WERI-Rb-1 (cell line): ENCODE data around the gene FOXI1.

Experiments
- DNase-seq: peaks from one replicate; pipeline ENCODE4 v3.0.0-alpha.2; 2020
- H3K27ac ChIP-seq: fragments of 250-450 bp; sonication (Bioruptor Pico); 2 replicates; pipeline ENCODE4 v1.5.1; 2020; ENCODE audit warnings: mild to moderate bottlenecking, moderate library complexity
- H3K27me3 ChIP-seq: fragments of 250-450 bp; sonication (Bioruptor Pico); 2 replicates; pipeline ENCODE4 v1.5.1; 2021; ENCODE audit warnings: mild to moderate bottlenecking, low read depth, moderate library complexity; ENCODE audit not compliant: insufficient read depth, severe bottlenecking
- H3K36me3 ChIP-seq: fragments of 250-450 bp; sonication (Bioruptor Pico); 2 replicates; pipeline ENCODE4 v1.5.1; 2020; ENCODE audit warnings: mild to moderate bottlenecking, moderate library complexity
- H3K4me3 ChIP-seq: 2 replicates; pipeline ENCODE4 v1.5.1; 2011; ENCODE audit warnings: low read depth, mild to moderate bottlenecking, control low read depth, low read length
- H3K9me3 ChIP-seq: fragments of 250-450 bp; sonication (Bioruptor Pico); 2 replicates; pipeline ENCODE4 v1.5.1; 2021; ENCODE audit warnings: mild to moderate bottlenecking, moderate library complexity; ENCODE audit not compliant: severe bottlenecking
- TF ChIP-seq, protein P1 (sequence below): IDR thresholded peaks from 2 replicates; pipeline ENCODE4 v1.5.1; 2011; ENCODE audit warnings: low read depth, mild to moderate bottlenecking, control low read depth, inconsistent platforms, low read length

Gene FOXI1

DNA sequence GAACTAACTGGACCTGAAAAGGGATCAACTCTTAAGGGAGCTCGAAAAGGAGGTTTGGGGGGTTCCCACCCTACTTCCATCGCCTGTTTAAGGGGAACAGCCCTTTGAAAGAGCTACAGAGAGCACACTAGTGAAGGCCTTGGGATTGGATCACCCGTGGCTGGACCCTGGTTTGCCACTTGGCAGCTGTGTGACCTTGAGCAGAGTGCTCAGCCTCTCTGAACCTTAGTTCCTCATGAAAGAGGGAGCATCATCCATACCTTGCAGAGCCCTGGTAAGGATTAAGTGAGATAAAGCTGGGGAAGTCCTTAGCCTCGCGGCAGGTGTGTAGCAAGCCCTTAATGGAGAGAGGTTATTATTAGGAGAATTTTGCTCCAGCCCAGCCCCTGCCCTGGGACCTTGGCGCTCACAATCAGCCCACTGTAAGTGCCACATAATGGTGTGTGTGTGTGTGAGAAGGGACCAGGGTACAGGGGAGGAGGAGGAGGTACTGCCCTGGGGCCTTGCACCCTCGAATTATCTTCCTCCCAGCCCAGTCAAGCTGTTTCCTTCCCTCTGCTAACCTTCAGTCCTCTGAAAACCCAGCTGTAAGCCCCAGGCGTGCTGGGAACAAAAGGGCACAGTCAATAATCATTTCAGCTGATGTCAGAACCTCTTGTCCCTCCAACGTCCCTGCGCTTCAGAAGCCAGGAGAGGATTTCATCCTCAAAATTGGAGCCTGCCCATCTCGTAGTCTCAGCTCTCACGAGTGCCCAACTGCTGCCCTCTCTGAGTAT is 42.9 kb downstream of the FOXI1 start:
- peaks cover 52% of the 10 kb centered on the region for H3K27me3 ChIP-seq
- TF ChIP-seq, protein P1, sequence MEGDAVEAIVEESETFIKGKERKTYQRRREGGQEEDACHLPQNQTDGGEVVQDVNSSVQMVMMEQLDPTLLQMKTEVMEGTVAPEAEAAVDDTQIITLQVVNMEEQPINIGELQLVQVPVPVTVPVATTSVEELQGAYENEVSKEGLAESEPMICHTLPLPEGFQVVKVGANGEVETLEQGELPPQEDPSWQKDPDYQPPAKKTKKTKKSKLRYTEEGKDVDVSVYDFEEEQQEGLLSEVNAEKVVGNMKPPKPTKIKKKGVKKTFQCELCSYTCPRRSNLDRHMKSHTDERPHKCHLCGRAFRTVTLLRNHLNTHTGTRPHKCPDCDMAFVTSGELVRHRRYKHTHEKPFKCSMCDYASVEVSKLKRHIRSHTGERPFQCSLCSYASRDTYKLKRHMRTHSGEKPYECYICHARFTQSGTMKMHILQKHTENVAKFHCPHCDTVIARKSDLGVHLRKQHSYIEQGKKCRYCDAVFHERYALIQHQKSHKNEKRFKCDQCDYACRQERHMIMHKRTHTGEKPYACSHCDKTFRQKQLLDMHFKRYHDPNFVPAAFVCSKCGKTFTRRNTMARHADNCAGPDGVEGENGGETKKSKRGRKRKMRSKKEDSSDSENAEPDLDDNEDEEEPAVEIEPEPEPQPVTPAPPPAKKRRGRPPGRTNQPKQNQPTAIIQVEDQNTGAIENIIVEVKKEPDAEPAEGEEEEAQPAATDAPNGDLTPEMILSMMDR, result no peak

DNA sequence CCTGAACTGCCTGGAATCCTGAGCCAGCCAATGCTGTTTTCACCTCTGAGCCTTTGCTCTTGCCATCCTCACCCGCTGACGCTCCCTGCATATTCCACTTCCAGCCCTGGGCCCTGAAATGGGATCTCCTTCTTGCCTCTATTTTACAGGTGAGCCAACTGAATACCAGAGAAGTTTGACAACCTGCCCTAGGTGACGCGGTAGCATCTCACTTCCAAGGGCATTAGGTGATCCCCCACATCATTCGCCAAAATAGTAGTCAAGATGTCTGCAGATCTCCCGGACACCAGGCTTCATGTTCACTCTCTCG is 43.5 kb downstream of the FOXI1 start:
- H3K9me3 ChIP-seq, result no peaks in the 10 kb centered on the region
- DNase-seq, result no peak
- H3K4me3 ChIP-seq, result no peak overlapping the region
- TF ChIP-seq, protein P1, result no peak
- H3K27ac ChIP-seq, result no peak overlapping the region
- peaks cover 54% of the 10 kb centered on the region for H3K27me3 ChIP-seq
- H3K36me3 ChIP-seq, result no peaks in the 10 kb centered on the region

More for the DNA sequence above, 42.9 kb downstream of the FOXI1 start:
- Histone ChIP-seq H3K9me3 (no peaks in the 10 kb centered on the region), H3K36me3 (no peaks in the 10 kb centered on the region), H3K27ac (no peak overlapping the region), H3K4me3 (no peak overlapping the region)
- DNase-seq, result no peak

DNA sequence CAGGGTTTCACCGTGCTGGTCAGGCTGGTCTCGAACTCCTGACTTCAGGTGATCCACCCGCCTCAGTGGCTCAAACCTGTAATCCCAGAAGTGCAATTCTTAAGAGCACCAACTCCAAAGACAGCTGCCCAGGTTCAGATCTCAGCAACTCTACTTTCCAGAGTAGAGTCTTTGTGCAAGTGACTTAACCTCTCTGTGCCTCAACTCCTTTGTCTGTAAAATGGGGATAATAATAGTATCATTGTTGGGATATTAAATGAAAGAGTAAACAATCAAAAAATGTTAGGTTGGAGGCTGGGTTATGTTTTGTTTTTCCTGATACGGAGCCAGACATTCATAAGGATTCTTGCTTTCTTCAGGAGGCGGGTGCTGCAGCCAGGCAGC is 45.0 kb downstream of the FOXI1 start:
- no peak overlapping the region for H3K4me3 ChIP-seq
- no peaks in the 10 kb centered on the region for H3K9me3 ChIP-seq
- TF ChIP-seq, protein P1, result no peak
- H3K36me3 ChIP-seq, result no peaks in the 10 kb centered on the region
- peaks cover 54% of the 10 kb centered on the region for H3K27me3 ChIP-seq
- no peak overlapping the region for H3K27ac ChIP-seq
- DNase-seq, result no peak

DNA sequence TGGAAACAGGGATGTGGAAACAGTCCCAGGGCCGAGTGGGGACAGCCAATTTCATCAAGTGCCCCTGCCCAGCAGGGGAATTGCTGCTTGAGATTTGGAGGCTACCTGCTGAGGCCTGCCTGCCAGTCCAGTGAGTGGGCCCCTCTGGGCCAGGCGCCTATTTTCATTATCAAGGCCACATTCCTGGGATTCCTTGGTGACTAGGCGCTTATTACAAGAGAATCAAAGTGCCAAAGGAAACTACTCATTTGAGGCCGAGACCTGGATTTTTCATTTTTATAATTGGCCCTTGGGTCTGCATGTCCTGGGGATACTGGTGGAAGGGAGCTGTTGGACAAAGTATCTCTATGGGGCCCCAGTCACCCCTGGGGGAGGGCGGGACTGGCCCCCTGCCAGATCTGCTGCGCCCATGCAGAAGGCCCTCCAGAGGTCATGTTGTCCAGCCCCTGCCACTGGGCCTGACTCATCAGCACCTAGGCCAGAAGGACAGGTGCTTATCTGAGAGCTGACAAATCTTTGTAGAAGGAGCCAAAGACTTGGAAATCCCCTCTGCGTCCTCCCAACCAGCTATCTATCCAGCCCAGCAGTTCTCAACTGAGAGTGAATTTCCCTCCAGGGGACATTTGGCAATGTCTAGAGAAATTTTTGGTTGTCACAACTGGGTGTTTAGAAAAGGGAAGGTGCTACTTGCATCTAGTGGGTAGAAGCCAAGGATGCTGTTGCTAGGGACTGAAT is 45.6 kb downstream of the FOXI1 start:
- Histone ChIP-seq H3K4me3 (no peak overlapping the region), H3K27ac (no peak overlapping the region), H3K36me3 (no peaks in the 10 kb centered on the region), H3K27me3 (peaks cover 57% of the 10 kb centered on the region), H3K9me3 (no peaks in the 10 kb centered on the region)
- DNase-seq, result no peak
- TF ChIP-seq, protein P1, result no peak

DNA sequence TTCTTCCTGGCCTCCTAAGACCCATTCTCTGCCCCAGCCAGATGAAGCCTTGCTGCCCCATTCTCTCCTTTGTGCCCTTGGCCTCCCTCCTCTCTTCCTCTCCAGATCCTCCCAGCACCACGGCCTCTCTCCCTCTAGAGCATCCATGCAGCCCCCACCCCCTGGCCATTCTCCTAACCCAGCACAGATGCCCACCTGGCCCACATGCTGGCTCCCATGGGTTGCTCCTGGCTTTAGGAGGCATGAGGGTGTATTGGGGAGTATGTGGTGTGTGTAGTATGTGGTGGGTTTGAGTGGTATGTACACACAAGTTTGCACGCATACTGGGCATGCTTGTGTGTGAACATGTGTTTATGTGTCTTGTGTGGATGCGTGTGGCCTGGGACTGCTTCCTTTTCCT is 47.1 kb downstream of the FOXI1 start:
- no peak overlapping the region for H3K27ac ChIP-seq
- H3K9me3 ChIP-seq, result no peaks in the 10 kb centered on the region
- TF ChIP-seq, protein P1, result no peak
- no peaks in the 10 kb centered on the region for H3K36me3 ChIP-seq
- no peak for DNase-seq
- H3K27me3 ChIP-seq, result peaks cover 64% of the 10 kb centered on the region
- no peak overlapping the region for H3K4me3 ChIP-seq
